HepG2 (cell line): Measurements from ENCODE around the gene NPBWR2. TPM values are rescaled to one million over a fixed set of nuclear protein-coding genes. Genes with fewer than 3 reads are reported as not detected.
A peak's percentile ranks its signal among the peaks of the same experiment; 100 is the strongest.

Source experiments
- ATAC-seq: fragments of 200-7000 bp; cut with Tn5 transposase; 3 replicates; pipeline ENCODE4 v1.9.1; 2020; ENCODE audit warnings: mild to moderate bottlenecking, moderate library complexity
- BruUV-seq: library from RNA; stranded (reverse); fragments of 400-500 nt; replicated peaks from 2 replicates; lab custom pipeline; 2021; lab: Mats Ljungman, UMichigan
- CTCF ChIA-PET: fragments of 300-600 bp; formaldehyde crosslinking; extraction: SDS; loops from one replicate; lab custom pipeline; 2021; ENCODE audit warnings: low total read pairs, inconsistent platforms, low intra/inter-chr PET ratio; lab: Yijun Ruan, JAX
- POLR2A ChIA-PET: fragments of 350-600 bp; sonication (Branson Sonifier 250); formaldehyde crosslinking; loops from one replicate; lab custom pipeline; 2020; ENCODE audit warnings: antibody characterized with exemption, inconsistent platforms; lab: Yijun Ruan, JAX
- DNase-seq: peaks from one replicate; pipeline ENCODE4 v3.0.0-alpha.2; 2015; ENCODE audit warnings: low spot score
- FAIRE-seq: peaks from 3 replicates; lab custom pipeline; 2011; peaks lifted over from hg19 to GRCh38; lab: Jason Lieb, UNC
- H2AFZ ChIP-seq: one replicate; pipeline ENCODE4 v1.6.1; 2011; ENCODE audit warnings: low read length, inconsistent platforms
- H3K27ac ChIP-seq: fragments of 300-600 bp; 3 replicates; pipeline ENCODE4 v1.8.0; 2011; ENCODE audit warnings: mixed run types, mild to moderate bottlenecking, mixed read lengths, low read length, inconsistent platforms; ENCODE audit not compliant: insufficient read depth; ENCODE audit errors: extremely low read length
- H3K27me3 ChIP-seq, 2 experiments: fragments of 200-600 bp in 1 of 2; 2 replicates in 1 of 2; 3 replicates in 1 of 2; pipeline versions ENCODE4 v1.6.0 to v1.8.0; 2011; ENCODE audit warnings: low read length in 2 of 2, mild to moderate bottlenecking in 2 of 2, moderate library complexity in 2 of 2, inconsistent platforms in 1 of 2; ENCODE audit not compliant: insufficient read depth in 2 of 2, control insufficient read depth in 1 of 2
- H3K36me3 ChIP-seq, 2 experiments: fragments of 200-600 bp in 1 of 2; replicated peaks in 1 of 2; 2 replicates in 1 of 2; 3 replicates in 1 of 2; pipeline versions ENCODE4 v1.5.1 to v1.8.0; 2011; ENCODE audit warnings: low read length in 2 of 2, inconsistent platforms in 1 of 2; ENCODE audit not compliant: insufficient read depth in 2 of 2, control insufficient read depth in 1 of 2
- H3K4me1 ChIP-seq: 2 replicates; pipeline ENCODE4 v1.5.1; 2012; ENCODE audit warnings: low read length, inconsistent platforms; ENCODE audit not compliant: insufficient read depth
- H3K4me2 ChIP-seq: 2 replicates; pipeline ENCODE4 v1.6.0; 2011; ENCODE audit warnings: low read depth, low read length, inconsistent platforms
- H3K4me3 ChIP-seq, 3 experiments: fragments of 200-600 bp in 1 of 3; sonication (generic), shearing (Covaris generic) in 1 of 3; replicated peaks in 1 of 3; 2 replicates each; pipeline ENCODE4 v1.5.1; 2011 to 2016; ENCODE audit warnings: low read length in 3 of 3, inconsistent platforms in 2 of 3, low read depth in 2 of 3, mild to moderate bottlenecking in 2 of 3, control low read depth in 1 of 3, mixed read lengths in 1 of 3; ENCODE audit not compliant: insufficient read depth in 1 of 3
- H3K79me2 ChIP-seq: one replicate; pipeline ENCODE4 v1.6.1; 2011; ENCODE audit warnings: low read length, inconsistent platforms; ENCODE audit not compliant: insufficient read depth
- H3K9ac ChIP-seq: 2 replicates; pipeline ENCODE4 v1.6.0; 2011; ENCODE audit warnings: mild to moderate bottlenecking, low read depth, low read length, inconsistent platforms; ENCODE audit not compliant: insufficient read depth
- H3K9me3 ChIP-seq: 2 replicates; pipeline ENCODE4 v1.5.1; 2012; ENCODE audit warnings: mild to moderate bottlenecking, low read length
- H4K20me1 ChIP-seq: 2 replicates; pipeline ENCODE4 v1.6.0; 2011; ENCODE audit warnings: inconsistent platforms, mild to moderate bottlenecking, low read length, moderate library complexity; ENCODE audit not compliant: insufficient read depth
- ARID5B ChIP-seq: IDR thresholded peaks from 2 replicates; pipeline ENCODE4 v1.4.0; 2020; ENCODE audit warnings: mild to moderate bottlenecking, missing genetic modification reagents
- CAMTA2 ChIP-seq: sonication (generic); formaldehyde crosslinking; IDR thresholded peaks from 2 replicates; pipeline ENCODE4 v1.4.0; 2020; ENCODE audit warnings: mild to moderate bottlenecking, missing genetic modification reagents, borderline replicate concordance
- ELF1 ChIP-seq: sonication (generic); formaldehyde crosslinking; IDR thresholded peaks from 2 replicates; pipeline ENCODE4 v1.4.0; 2020; ENCODE audit warnings: missing genetic modification reagents
- GATAD2A ChIP-seq: IDR thresholded peaks from 2 replicates; pipeline ENCODE4 v1.6.1; 2016
- HNF4A ChIP-seq: sonication (generic); formaldehyde crosslinking; IDR thresholded peaks from 2 replicates; pipeline ENCODE4 v1.4.0; 2020; ENCODE audit warnings: missing genetic modification reagents
- KLF16 ChIP-seq, 2 experiments: sonication (generic) in 1 of 2; formaldehyde crosslinking in 1 of 2; IDR thresholded peaks; 2 replicates each; pipeline versions ENCODE4 v1.6.1 to v1.8.0; 2016 to 2023; ENCODE audit warnings: missing genetic modification reagents in 2 of 2, missing compliant biosample characterization in 1 of 2
- NR2F1 ChIP-seq, 2 experiments: fragments of 450-650 bp in 1 of 2; formaldehyde crosslinking in 1 of 2; IDR thresholded peaks; 2 replicates each; pipeline versions ENCODE4 v1.5.0 to v1.6.1; 2016 to 2020; ENCODE audit warnings: mild to moderate bottlenecking in 1 of 2, missing compliant biosample characterization in 1 of 2, missing genetic modification reagents in 1 of 2, moderate library complexity in 1 of 2
- SKIL ChIP-seq: sonication (generic); formaldehyde crosslinking; IDR thresholded peaks from 2 replicates; pipeline ENCODE4 v1.8.0; 2022; ENCODE audit warnings: missing genetic modification reagents, mild to moderate bottlenecking, moderate library complexity, borderline replicate concordance
- ZNF263 ChIP-seq: sonication (generic); formaldehyde crosslinking; IDR thresholded peaks from 2 replicates; pipeline ENCODE4 v1.4.0; 2020; ENCODE audit warnings: missing genetic modification reagents
- ZNF446 ChIP-seq: sonication (generic); formaldehyde crosslinking; IDR thresholded peaks from 2 replicates; pipeline ENCODE4 v1.5.0; 2020; ENCODE audit warnings: mild to moderate bottlenecking, missing genetic modification reagents
- ZNF766 ChIP-seq: sonication (generic); formaldehyde crosslinking; IDR thresholded peaks from 2 replicates; pipeline ENCODE4 v1.5.0; 2020; ENCODE audit warnings: missing genetic modification reagents, borderline replicate concordance
- ZNF788 ChIP-seq: sonication (generic); formaldehyde crosslinking; IDR thresholded peaks from 2 replicates; pipeline ENCODE4 v1.5.0; 2020; ENCODE audit warnings: mild to moderate bottlenecking, missing genetic modification reagents, borderline replicate concordance
- ZNF878 ChIP-seq: sonication (generic); formaldehyde crosslinking; IDR thresholded peaks from 2 replicates; pipeline ENCODE4 v1.8.1; 2023; ENCODE audit warnings: mild to moderate bottlenecking, missing genetic modification reagents, moderate library complexity
- WGBS: methylation state at CpG from one replicate; pipeline ENCODE4 v1.1.6; 2017; ENCODE audit warnings: low lambda C conversion rate; 5-methylcytosine and 5-hydroxymethylcytosine counted together
- in situ Hi-C: cut with HindIII; loops from 2 replicates; pipeline ENCODE4 v1.10.0; 2017; ENCODE audit warnings: low pct_unique_long_range_greater_than_20kb; ENCODE audit not compliant: extremely low pct_ligation_motif_present
- intact Hi-C: fragments of 100-400 bp; cut with micrococcal nuclease; formaldehyde crosslinking; loops from one replicate; pipeline ENCODE4 v1.10.0; 2022; ENCODE audit not compliant: unreplicated experiment
- polyA plus RNA-seq, 8 experiments: library from polyadenylated mRNA; depleted of rRNA in 3 of 8; stranded (reverse) in 7 of 8; unstranded in 1 of 8; fragments of >200 nt; fragmentation: Illumina TruSeq in 4 of 8; extraction: Trizol in 4 of 8; gene quantifications; 2 replicates each; pipeline versions ENCODE4 v1.2.1 to v1.2.3, GENCODE V29; 2011 to 2016; ENCODE audit warnings: low read depth in 4 of 8, missing spikeins in 1 of 8, mixed read lengths in 1 of 8; ENCODE audit not compliant: insufficient read depth in 1 of 8
- total RNA-seq, 5 experiments: library from RNA; depleted of rRNA; stranded (reverse); fragments of >200 nt; fragmentation: Illumina TruSeq; extraction: Trizol; gene quantifications; 2 replicates each; pipeline ENCODE4 v1.2.3, GENCODE V29; 2016; ENCODE audit warnings: low read depth in 1 of 5
- TF ChIP-seq, protein P1 (sequence below): sonication (generic); formaldehyde crosslinking; IDR thresholded peaks from 2 replicates; pipeline ENCODE4 v1.5.1; 2020; ENCODE audit warnings: mild to moderate bottlenecking, missing genetic modification reagents, moderate library complexity

NPBWR2 gene
- total and polyA plus RNA-seq, 2 of the 13 experiments (the other 11 are each of a cell fraction or from before 2014, with no cell fraction given), result not detected

DNA sequence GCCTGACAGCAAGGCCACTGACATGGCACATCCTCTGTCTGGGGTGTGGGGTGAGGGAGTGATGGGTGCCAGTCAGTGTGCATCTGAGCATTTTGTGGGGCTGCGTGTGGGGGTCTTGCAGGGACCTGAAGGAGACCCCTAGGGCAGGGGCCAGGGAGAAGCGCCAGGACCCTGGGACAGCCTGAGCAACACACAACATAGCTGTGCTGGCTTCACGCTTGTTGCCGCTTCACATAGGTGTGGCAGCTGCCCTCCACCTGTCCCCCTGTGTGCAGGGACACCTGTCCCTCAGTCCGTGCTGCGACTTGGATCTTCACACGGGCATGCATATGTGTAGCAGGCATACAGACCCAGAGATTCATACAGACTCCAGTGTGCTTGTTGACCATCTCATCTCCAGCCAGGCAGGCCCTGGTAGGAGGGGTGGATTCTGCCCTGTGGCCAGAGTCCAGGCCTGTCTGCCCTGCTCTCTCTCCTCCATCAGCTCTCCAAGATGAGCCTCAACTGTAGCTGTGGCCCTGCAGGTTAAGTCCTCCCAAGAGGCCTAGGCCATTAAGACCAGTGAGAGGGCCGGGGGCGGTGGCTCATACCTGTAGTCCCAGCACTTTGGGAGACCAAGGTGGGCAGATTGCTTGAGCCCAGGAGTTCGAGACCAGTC, 3.2 kb upstream of the NPBWR2 start:
- ChIA-PET CTCF (no interaction called here), POLR2A (no interaction called here)
- Histone ChIP-seq H3K4me3 (no peak overlapping the region), H3K9me3 (no peaks in the 10 kb centered on the region), H3K36me3 (no peaks in the 10 kb centered on the region), H3K79me2 (no peaks in the 10 kb centered on the region), H2AFZ (no peak overlapping the region), H4K20me1 (peaks cover 5% of the 10 kb centered on the region; the same call in 1 of the 2 replicates), H3K4me2 (no peak overlapping the region), H3K27ac (no peak overlapping the region), H3K4me1 (peaks cover 21% of the 10 kb centered on the region), H3K27me3 (peaks cover 46 to 93% of the 10 kb centered on the region in 2 experiments), H3K9ac (no peak overlapping the region)
- in situ Hi-C loops (no loop called here), intact Hi-C loops (no loop called here)
- ATAC-seq (peak; percentile 60), FAIRE-seq (peak; percentile 81), DNase-seq (no peak)
- BruUV-seq, result no TSS peak
- 41% methylated on average over 10 of the region's 10 CpGs for WGBS
- TF ChIP-seq ZNF263, result 0 out of 2 replicates have a peak, but pooled peaks have one; percentile 28
- TF ChIP-seq NR2F1 (CRISPR knock-in tag; IDR thresholded peaks at IDR 0.05), result no peak
- TF ChIP-seq, protein P1, sequence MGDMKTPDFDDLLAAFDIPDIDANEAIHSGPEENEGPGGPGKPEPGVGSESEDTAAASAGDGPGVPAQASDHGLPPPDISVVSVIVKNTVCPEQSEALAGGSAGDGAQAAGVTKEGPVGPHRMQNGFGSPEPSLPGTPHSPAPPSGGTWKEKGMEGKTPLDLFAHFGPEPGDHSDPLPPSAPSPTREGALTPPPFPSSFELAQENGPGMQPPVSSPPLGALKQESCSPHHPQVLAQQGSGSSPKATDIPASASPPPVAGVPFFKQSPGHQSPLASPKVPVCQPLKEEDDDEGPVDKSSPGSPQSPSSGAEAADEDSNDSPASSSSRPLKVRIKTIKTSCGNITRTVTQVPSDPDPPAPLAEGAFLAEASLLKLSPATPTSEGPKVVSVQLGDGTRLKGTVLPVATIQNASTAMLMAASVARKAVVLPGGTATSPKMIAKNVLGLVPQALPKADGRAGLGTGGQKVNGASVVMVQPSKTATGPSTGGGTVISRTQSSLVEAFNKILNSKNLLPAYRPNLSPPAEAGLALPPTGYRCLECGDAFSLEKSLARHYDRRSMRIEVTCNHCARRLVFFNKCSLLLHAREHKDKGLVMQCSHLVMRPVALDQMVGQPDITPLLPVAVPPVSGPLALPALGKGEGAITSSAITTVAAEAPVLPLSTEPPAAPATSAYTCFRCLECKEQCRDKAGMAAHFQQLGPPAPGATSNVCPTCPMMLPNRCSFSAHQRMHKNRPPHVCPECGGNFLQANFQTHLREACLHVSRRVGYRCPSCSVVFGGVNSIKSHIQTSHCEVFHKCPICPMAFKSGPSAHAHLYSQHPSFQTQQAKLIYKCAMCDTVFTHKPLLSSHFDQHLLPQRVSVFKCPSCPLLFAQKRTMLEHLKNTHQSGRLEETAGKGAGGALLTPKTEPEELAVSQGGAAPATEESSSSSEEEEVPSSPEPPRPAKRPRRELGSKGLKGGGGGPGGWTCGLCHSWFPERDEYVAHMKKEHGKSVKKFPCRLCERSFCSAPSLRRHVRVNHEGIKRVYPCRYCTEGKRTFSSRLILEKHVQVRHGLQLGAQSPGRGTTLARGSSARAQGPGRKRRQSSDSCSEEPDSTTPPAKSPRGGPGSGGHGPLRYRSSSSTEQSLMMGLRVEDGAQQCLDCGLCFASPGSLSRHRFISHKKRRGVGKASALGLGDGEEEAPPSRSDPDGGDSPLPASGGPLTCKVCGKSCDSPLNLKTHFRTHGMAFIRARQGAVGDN (CRISPR knock-in tag), result peak; percentile 38; the same call in 1 of the 2 replicates
- TF ChIP-seq GATAD2A (CRISPR knock-in tag), result no peak
- TF ChIP-seq ARID5B (CRISPR knock-in tag), result no peak
- peak; percentile 82 for TF ChIP-seq HNF4A (CRISPR knock-in tag)
- TF ChIP-seq ZNF878 (CRISPR knock-in tag), result no peak
- 0 out of 4 replicates have a peak, but pooled peaks of 1 of the 2 experiments have one; percentile 38 for TF ChIP-seq KLF16 (CRISPR knock-in tag; IDR thresholded peaks at IDR 0.05)
- TF ChIP-seq CAMTA2 (CRISPR knock-in tag), result no peak
- TF ChIP-seq ELF1 (CRISPR knock-in tag), result no peak
- TF ChIP-seq ZNF766 (CRISPR knock-in tag), result no peak
- no peak for TF ChIP-seq SKIL (CRISPR knock-in tag)
- no peak for TF ChIP-seq ZNF788 (CRISPR knock-in tag)
- TF ChIP-seq ZNF446, result 0 out of 2 replicates have a peak, but pooled peaks have one; percentile 49
